Right lobe of liver (tissue), 4 donors: ENCODE measurements around the gene PGLYRP2.

Source experiments
- POLR2A ChIP-seq: fragments of 450-650 bp; IDR thresholded peaks from one replicate; pipeline ENCODE4 v1.6.1; 2017; ENCODE audit warnings: antibody characterized with exemption, mild to moderate bottlenecking
- TF ChIP-seq, protein P1 (sequence below), 4 donors: fragments of 200-600 bp in 3 of 4; fragments of 450-650 bp in 1 of 4; IDR thresholded peaks; one replicate each; pipeline versions ENCODE4 v1.5.1 to v1.8.0; 2016 to 2022; ENCODE audit warnings: antibody characterized with exemption in 4 of 4, mild to moderate bottlenecking in 2 of 4
- donor health status: DM: no; HTN: no; CAD: no.
- donor health status: DM: no; HTN: no; CAD: no.
- donor health status: DM: no; HTN: yes; CAD: no.

DNA sequence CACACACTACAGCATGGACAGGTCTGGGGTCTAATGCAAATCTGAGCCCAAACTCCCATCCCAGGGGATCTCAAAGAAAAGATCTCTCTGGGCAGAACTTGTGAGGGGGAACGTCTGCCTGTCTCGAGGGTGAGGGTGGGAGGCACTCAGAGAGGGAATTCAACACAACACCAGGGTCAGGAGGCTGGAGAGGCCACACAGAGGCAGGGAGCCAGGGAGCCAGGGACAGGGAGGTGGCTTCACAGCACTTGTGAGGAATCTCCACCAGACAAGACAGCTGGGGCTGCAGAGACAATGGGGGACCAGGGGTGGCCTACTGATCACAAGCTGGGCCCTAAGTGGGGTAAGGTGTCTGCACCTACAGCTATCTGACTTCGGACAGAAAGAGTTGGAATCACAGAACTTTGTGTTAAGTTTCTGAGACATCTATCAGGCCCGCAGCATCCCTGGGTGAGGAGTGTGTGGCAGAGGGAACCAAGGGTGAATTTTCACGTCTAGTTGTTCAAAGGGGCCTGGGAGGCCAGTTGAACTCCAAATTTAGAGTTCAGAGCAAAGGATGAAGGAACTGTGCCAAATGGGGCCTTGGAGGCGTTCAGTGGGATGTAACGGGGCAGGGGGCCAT lies 47.8 kb downstream of the PGLYRP2 start:
- TF ChIP-seq, protein P1, sequence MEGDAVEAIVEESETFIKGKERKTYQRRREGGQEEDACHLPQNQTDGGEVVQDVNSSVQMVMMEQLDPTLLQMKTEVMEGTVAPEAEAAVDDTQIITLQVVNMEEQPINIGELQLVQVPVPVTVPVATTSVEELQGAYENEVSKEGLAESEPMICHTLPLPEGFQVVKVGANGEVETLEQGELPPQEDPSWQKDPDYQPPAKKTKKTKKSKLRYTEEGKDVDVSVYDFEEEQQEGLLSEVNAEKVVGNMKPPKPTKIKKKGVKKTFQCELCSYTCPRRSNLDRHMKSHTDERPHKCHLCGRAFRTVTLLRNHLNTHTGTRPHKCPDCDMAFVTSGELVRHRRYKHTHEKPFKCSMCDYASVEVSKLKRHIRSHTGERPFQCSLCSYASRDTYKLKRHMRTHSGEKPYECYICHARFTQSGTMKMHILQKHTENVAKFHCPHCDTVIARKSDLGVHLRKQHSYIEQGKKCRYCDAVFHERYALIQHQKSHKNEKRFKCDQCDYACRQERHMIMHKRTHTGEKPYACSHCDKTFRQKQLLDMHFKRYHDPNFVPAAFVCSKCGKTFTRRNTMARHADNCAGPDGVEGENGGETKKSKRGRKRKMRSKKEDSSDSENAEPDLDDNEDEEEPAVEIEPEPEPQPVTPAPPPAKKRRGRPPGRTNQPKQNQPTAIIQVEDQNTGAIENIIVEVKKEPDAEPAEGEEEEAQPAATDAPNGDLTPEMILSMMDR (IDR thresholded peaks at IDR 0.05), result no peak
- TF ChIP-seq POLR2A, result no peak
